Kidney (tissue), 14 donors: ENCODE measurements around the gene HMOX1. TPM values are rescaled to one million over a fixed set of nuclear protein-coding genes. Genes with fewer than 3 reads are reported as not detected.

Source experiments
- DNase-seq, 5 donors: peaks; one replicate each; pipeline ENCODE4 v3.0.0-alpha.2; 2013 to 2020
- FAIRE-seq: peaks from 2 replicates; lab custom pipeline; 2012; peaks lifted over from hg19 to GRCh38; lab: Jason Lieb, UNC
- H3K27ac ChIP-seq, 2 donors: one replicate each; pipeline ENCODE4 v1.7.0; 2013; ENCODE audit warnings: low read depth in 2 of 2, low read length in 2 of 2, inconsistent platforms in 1 of 2
- H3K27me3 ChIP-seq: one replicate; pipeline ENCODE4 v1.7.1; 2013; ENCODE audit warnings: low read length, inconsistent platforms; ENCODE audit not compliant: control insufficient read depth, insufficient read depth
- H3K36me3 ChIP-seq, 3 donors: one replicate each; pipeline versions ENCODE4 v1.7.0 to v1.7.1; 2013; ENCODE audit warnings: low read length in 3 of 3, control low read depth in 1 of 3, inconsistent platforms in 1 of 3; ENCODE audit not compliant: insufficient read depth in 3 of 3, control insufficient read depth in 2 of 3
- H3K4me1 ChIP-seq, 3 donors: one replicate each; pipeline versions ENCODE4 v1.7.0 to v1.7.1; 2013; ENCODE audit warnings: low read length in 3 of 3, inconsistent platforms in 1 of 3, low read depth in 1 of 3; ENCODE audit not compliant: control insufficient read depth in 2 of 3, insufficient read depth in 2 of 3
- H3K4me3 ChIP-seq, 3 donors: one replicate each; pipeline versions ENCODE4 v1.7.0 to v1.8.1; 2013; ENCODE audit warnings: low read length in 3 of 3, control low read depth in 1 of 3, inconsistent platforms in 1 of 3
- H3K9ac ChIP-seq, 3 donors: one replicate each; pipeline versions ENCODE4 v1.7.0 to v1.7.1; 2013; ENCODE audit warnings: low read length in 3 of 3, control low read depth in 1 of 3, inconsistent platforms in 1 of 3
- H3K9me3 ChIP-seq, 3 donors: one replicate each; pipeline versions ENCODE4 v1.7.0 to v1.7.1; 2013; ENCODE audit warnings: low read length in 3 of 3, control low read depth in 1 of 3, inconsistent platforms in 1 of 3; ENCODE audit not compliant: control insufficient read depth in 2 of 3, insufficient read depth in 1 of 3
- intact Hi-C: fragments of 100-400 bp; cut with DNase I; formaldehyde crosslinking; loops from one replicate; pipeline ENCODE4 v1.11.1; 2022
- polyA plus RNA-seq: library from polyadenylated mRNA; stranded (reverse); fragments of 350-450 nt; fragmentation: Illumina TruSeq; extraction: RNeasy Lipid Tissue Mini Kit (QIAGEN cat#74804); gene quantifications from one replicate; pipeline ENCODE4 v1.2.3, GENCODE V29; 2014; ENCODE audit warnings: low read depth, low replicate concordance; ENCODE audit not compliant: insufficient read depth
- total RNA-seq: library from RNA; stranded (reverse); fragmentation: NEBNext Ultra II Directional; extraction: Animal tissue kit (Norgen Biotek cat#: 25700); gene quantifications from one replicate; pipeline ENCODE4 v1.2.1, GENCODE V29; 2021
- TF ChIP-seq, protein P1 (sequence below): IDR thresholded peaks from 3 replicates; pipeline ENCODE4 v1.5.1; 2012; ENCODE audit warnings: mild to moderate bottlenecking, moderate library complexity, borderline replicate concordance; ENCODE audit not compliant: insufficient read depth; ENCODE audit errors: extremely low read depth
- donor health status: control.
- donor health status: control.
- donor health status: control.
- donor health status: control.
- donor health status: control.
- donor health status: DM: yes; HTN: yes; CAD: no.
- donor health status: Normal renal cell carcinoma (clear cell type).

HMOX1 gene
- total and polyA plus RNA-seq, 2 donors from 2014 or later, result 37.7 to 234 TPM

DNA sequence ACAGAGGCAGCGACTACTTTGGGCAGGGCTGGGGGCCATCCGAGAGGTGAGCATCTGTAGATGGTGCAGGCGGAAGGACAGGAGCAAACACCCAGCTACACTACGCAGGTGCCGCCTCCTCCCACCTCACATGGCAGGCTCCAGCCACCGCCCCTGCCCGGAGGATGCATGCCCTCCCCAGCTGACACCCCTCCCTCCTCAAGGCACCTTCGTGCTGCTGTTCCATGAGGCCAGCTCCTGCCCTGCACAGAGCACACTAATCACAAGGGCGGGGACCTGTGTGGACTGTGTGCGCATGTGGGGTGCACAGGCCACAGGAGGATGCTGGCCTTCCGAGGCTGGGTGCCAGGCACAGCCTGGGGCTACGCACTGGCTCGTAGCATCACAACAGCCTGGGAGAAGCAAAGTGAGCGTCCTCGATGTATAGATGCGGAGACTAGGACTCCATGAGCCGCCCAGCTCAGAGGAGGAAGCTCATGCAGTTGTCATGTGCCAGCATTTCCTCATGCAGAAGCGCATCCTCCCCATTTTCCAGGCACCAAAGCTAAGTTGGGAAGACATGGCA lies 32.8 kb upstream of the HMOX1 start:
- no peak overlapping the region for H3K4me3 ChIP-seq
- H3K4me1 ChIP-seq, result peaks cover 0 to 15% (median 0%) of the 10 kb centered on the region in 3 donors
- H3K27ac ChIP-seq, result no peak overlapping the region
- no peak overlapping the region for H3K9ac ChIP-seq
- no peaks in the 10 kb centered on the region for H3K9me3 ChIP-seq
- peak in 1 of 5 donors; percentile 66 for DNase-seq
- no peak for FAIRE-seq
- no peaks in the 10 kb centered on the region for H3K27me3 ChIP-seq
- TF ChIP-seq, protein P1, sequence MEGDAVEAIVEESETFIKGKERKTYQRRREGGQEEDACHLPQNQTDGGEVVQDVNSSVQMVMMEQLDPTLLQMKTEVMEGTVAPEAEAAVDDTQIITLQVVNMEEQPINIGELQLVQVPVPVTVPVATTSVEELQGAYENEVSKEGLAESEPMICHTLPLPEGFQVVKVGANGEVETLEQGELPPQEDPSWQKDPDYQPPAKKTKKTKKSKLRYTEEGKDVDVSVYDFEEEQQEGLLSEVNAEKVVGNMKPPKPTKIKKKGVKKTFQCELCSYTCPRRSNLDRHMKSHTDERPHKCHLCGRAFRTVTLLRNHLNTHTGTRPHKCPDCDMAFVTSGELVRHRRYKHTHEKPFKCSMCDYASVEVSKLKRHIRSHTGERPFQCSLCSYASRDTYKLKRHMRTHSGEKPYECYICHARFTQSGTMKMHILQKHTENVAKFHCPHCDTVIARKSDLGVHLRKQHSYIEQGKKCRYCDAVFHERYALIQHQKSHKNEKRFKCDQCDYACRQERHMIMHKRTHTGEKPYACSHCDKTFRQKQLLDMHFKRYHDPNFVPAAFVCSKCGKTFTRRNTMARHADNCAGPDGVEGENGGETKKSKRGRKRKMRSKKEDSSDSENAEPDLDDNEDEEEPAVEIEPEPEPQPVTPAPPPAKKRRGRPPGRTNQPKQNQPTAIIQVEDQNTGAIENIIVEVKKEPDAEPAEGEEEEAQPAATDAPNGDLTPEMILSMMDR, result no peak
- H3K36me3 ChIP-seq, result peaks cover 7 to 19% (median 14%) of the 10 kb centered on the region in 3 donors
- intact Hi-C loops, result loop anchor here (10.0 kb wide), 1 partner anchor 237 kb away; no protein-coding TSS in a partner anchor

DNA sequence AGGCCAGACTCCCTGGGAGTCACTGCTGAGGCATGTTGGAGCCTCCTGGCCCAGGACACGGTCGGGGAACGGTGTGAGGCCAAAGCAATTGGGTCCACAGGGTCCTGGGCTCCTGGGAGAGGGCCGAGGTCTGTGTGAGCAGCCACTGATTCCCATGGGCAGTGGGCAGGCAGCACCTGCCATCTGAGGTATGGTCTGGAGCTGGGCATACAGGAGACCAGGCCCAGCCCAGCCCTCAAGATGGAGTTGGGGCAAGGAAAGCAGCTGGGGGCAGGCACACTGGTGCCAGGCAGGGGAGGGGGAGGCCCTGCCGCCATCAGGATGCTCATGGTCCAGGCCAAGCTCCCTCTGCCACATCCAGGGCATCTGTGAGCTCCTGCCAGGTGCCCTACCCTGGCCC lies 32.2 kb upstream of the HMOX1 start:
- no peak overlapping the region for H3K4me3 ChIP-seq
- H3K4me1 ChIP-seq, result peaks cover 0 to 15% (median 0%) of the 10 kb centered on the region in 3 donors
- H3K9ac ChIP-seq, result no peak overlapping the region
- intact Hi-C loops, result loop anchor here (10.0 kb wide), 1 partner anchor 236 kb away; no protein-coding TSS in a partner anchor
- TF ChIP-seq, protein P1, result no peak
- H3K36me3 ChIP-seq, result peaks cover 1 to 19% (median 8%) of the 10 kb centered on the region in 3 donors
- FAIRE-seq (no peak), DNase-seq (peak in 1 of 5 donors; percentile 76)
- H3K9me3 ChIP-seq, result no peaks in the 10 kb centered on the region
- no peaks in the 10 kb centered on the region for H3K27me3 ChIP-seq
- no peak overlapping the region for H3K27ac ChIP-seq

DNA sequence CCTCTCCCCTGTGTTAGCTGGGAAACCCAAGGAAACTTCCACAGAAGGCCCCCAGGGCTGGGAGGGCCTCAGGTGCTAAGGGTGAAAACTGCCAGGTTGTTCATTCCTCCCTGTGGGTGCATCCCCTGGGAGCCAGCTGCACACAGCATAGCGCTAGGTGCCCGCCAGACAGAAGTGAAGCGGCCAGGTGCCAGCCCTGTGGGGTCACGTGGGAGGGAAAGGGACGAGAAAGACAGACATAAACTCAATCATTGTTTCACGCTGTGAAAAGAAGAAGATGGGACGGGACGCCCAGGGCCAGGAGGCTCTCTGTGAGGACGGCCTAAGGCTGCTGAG lies 31.6 kb upstream of the HMOX1 start:
- Histone ChIP-seq H3K27me3 (no peaks in the 10 kb centered on the region), H3K27ac (no peak overlapping the region), H3K4me1 (peaks cover 0 to 15% (median 0%) of the 10 kb centered on the region in 3 donors), H3K4me3 (no peak overlapping the region), H3K36me3 (peaks cover 0 to 19% (median 6%) of the 10 kb centered on the region in 3 donors), H3K9ac (no peak overlapping the region), H3K9me3 (no peaks in the 10 kb centered on the region)
- TF ChIP-seq, protein P1, result no peak
- intact Hi-C loops, result loop anchor here (10.0 kb wide), 1 partner anchor 235 kb away; no protein-coding TSS in a partner anchor
- FAIRE-seq (no peak), DNase-seq (no peak)
